Lower lobe of right lung (tissue), 2 donors: ENCODE results near the gene MSI1. TPM values are rescaled to one million over a fixed set of nuclear protein-coding genes. Genes with fewer than 3 reads are reported as not detected.

Experiments
- ATAC-seq, 2 donors: fragments of 200-7000 bp; cut with Tn5 transposase; one replicate each; pipeline ENCODE4 v1.9.1; 2020 to 2022; ENCODE audit warnings: mild to moderate bottlenecking in 2 of 2, moderate library complexity in 2 of 2
- DNase-seq: peaks from one replicate; pipeline ENCODE4 v3.0.0-alpha.2; 2020
- H3K27ac ChIP-seq: fragments of 200-600 bp; one replicate; pipeline ENCODE4 v1.8.0; 2022
- H3K27me3 ChIP-seq: fragments of 200-600 bp; one replicate; pipeline ENCODE4 v1.8.0; 2022; ENCODE audit warnings: low read depth
- H3K36me3 ChIP-seq: fragments of 200-600 bp; one replicate; pipeline ENCODE4 v1.8.0; 2022; ENCODE audit warnings: mild to moderate bottlenecking
- H3K4me1 ChIP-seq: fragments of 200-600 bp; one replicate; pipeline ENCODE4 v1.8.0; 2022
- H3K4me3 ChIP-seq: fragments of 200-600 bp; one replicate; pipeline ENCODE4 v1.8.0; 2022; ENCODE audit warnings: mild to moderate bottlenecking
- H3K9me3 ChIP-seq: fragments of 200-600 bp; one replicate; pipeline ENCODE4 v1.8.0; 2022
- CTCF ChIP-seq: fragments of 200-600 bp; IDR thresholded peaks from one replicate; pipeline ENCODE4 v1.8.0; 2022; ENCODE audit warnings: antibody characterized with exemption, mild to moderate bottlenecking
- intact Hi-C: fragments of 100-400 bp; cut with DNase I; formaldehyde crosslinking; loops from one replicate; pipeline ENCODE4 v1.11.0; 2022
- total RNA-seq: library from RNA; stranded (reverse); fragmentation: NEBNext Ultra II Directional; extraction: Animal tissue kit (Norgen Biotek cat#: 25700); gene quantifications from one replicate; pipeline ENCODE4 v1.2.1, GENCODE V29; 2021
- donor health status: DM: no; HTN: yes; CAD: no; lungs with severe emphysema.

Gene MSI1
- total RNA-seq, 1 donor from 2014 or later = 0.44 TPM

GRCh38 chr12:120367233-120367923 is 1.6 kb downstream of the MSI1 start:
- intact Hi-C loops = no loop called here
- no peaks in the 10 kb centered on the region for H3K36me3 ChIP-seq
- no peak overlapping the region for H3K27ac ChIP-seq
- ATAC-seq = no peak
- DNase-seq = no peak
- TF ChIP-seq CTCF = peak; percentile 12
- peaks cover 53% of the 10 kb centered on the region for H3K27me3 ChIP-seq
- no peak overlapping the region for H3K4me3 ChIP-seq
- H3K9me3 ChIP-seq = no peaks in the 10 kb centered on the region
- H3K4me1 ChIP-seq = peaks cover 10% of the 10 kb centered on the region

- no peak for TF ChIP-seq CTCF
- intact Hi-C loops = no loop called here
- no peak overlapping the region for H3K4me3 ChIP-seq
- H3K27me3 ChIP-seq = peaks cover 50% of the 10 kb centered on the region
- no peaks in the 10 kb centered on the region for H3K36me3 ChIP-seq
- no peaks in the 10 kb centered on the region for H3K9me3 ChIP-seq
- no peak overlapping the region for H3K27ac ChIP-seq
- H3K4me1 ChIP-seq = peaks cover 10% of the 10 kb centered on the region
- no peak for ATAC-seq
- no peak for DNase-seq
Observed at GRCh38 chr12:120366845-120367232, 2.1 kb downstream of the MSI1 start.

- no peak overlapping the region for H3K27ac ChIP-seq
- H3K9me3 ChIP-seq = no peaks in the 10 kb centered on the region
- DNase-seq = no peak
- peaks cover 50% of the 10 kb centered on the region for H3K27me3 ChIP-seq
- peaks cover 10% of the 10 kb centered on the region for H3K4me1 ChIP-seq
- H3K4me3 ChIP-seq = no peak overlapping the region
- no peak for ATAC-seq
- intact Hi-C loops = no loop called here
- no peak for TF ChIP-seq CTCF
- no peaks in the 10 kb centered on the region for H3K36me3 ChIP-seq
Observed at GRCh38 chr12:120366341-120366705, 2.6 kb downstream of the MSI1 start.

- ATAC-seq (peak in 1 of 2 donors; percentile 79), DNase-seq (no peak)
- H3K27me3 ChIP-seq = peaks cover 50% of the 10 kb centered on the region
- H3K27ac ChIP-seq = no peak overlapping the region
- H3K4me1 ChIP-seq = peaks cover 10% of the 10 kb centered on the region
- no peak overlapping the region for H3K4me3 ChIP-seq
- TF ChIP-seq CTCF = no peak
- intact Hi-C loops = no loop called here
- H3K36me3 ChIP-seq = no peaks in the 10 kb centered on the region
- H3K9me3 ChIP-seq = no peaks in the 10 kb centered on the region
Observed at GRCh38 chr12:120365675-120366340, 3.2 kb downstream of the MSI1 start.

- intact Hi-C loops = no loop called here
- Histone ChIP-seq H3K27ac (no peak overlapping the region), H3K9me3 (no peaks in the 10 kb centered on the region), H3K4me1 (peaks cover 10% of the 10 kb centered on the region), H3K27me3 (peaks cover 45% of the 10 kb centered on the region), H3K4me3 (no peak overlapping the region), H3K36me3 (no peaks in the 10 kb centered on the region)
- ATAC-seq (no peak), DNase-seq (no peak)
- TF ChIP-seq CTCF = no peak
Observed at GRCh38 chr12:120364487-120364886, 4.5 kb downstream of the MSI1 start.
